ENCODE measurements around the gene UCK2.

The UCK2 gene

DNA sequence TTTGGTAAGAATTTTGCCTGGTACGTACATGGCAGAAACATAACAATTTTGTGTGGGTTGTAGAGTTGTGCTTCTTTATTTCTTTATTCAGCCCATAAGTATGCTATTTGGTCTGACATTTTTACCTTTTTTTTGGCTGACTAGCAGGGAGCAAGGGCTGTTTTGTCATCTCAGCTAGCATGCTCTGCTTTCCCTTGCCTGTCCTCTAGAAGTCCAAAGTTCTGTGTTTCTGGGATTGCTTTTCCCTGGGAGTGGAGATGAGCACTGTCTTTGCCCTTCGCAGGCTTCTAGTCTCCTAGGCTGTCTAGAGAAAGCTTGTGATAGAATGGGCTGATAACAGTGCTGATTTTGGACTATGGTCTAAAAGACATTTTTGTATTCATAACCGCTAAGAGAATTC is 7.5 kb downstream of the UCK2 start:
- DNase-seq: no peak

DNA sequence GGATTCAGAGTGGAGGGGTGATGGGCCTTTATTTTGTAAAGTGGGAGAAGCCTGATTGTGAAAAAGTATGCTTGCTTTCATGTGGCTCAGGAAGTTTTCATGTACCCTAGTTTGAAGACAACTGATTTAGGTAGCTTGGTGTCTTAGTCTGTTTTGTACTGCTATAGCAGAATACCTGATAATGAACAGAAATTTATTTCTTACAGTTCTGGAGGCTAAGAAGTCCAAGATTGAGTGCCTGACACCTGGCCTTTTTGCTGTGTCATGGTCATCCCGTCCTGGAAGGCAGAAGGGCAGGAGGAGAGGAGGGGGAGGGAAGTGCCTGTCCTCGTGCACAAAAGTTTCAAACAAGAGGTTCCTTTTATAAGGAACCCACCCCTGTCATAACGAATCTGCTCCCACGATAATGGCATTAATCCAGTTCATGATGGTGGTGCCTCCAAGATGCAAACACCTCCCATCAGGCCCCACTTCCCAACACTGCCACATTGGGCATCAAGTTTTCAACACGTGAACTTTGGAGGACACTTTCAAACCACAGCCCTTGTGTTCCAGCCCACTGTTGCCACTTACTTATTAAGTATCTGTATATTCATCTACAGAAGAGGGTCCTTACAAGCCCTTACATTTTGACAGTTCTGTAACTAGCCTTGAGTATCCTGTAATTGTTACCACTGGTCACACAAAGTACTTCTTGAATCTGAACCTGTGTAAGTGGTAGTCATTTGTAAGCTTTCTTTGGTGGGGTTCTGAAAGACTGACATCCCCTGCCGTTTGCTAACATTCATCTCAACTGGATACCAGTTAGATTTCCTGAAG is 9.5 kb downstream of the UCK2 start:
- DNase-seq: no peak

DNA sequence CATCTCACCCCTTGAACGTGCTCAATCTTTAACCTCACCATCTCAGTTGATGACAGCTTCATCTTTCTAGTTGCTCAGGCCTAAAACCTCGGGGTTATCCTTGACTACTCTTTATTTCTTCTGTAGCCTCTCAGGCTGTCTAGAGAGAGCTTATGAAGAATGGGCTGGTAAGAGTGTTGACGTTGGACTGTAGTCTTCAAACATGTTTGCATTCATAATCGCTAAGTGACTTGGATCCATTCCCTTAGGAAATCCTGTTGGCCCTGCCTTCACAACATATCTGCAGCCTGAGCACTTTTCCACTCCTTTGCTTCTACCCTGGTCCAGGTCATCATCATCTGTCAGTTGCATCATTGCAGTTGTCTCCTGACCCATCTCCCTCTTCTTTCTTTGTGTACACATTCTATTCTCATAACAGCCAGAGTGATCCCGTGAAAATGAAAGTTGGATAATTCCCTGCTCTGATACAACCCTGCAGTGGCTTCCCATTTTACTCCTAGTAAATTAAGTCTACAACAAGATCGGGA is 10.5 kb downstream of the UCK2 start:
- no peak for DNase-seq

DNA sequence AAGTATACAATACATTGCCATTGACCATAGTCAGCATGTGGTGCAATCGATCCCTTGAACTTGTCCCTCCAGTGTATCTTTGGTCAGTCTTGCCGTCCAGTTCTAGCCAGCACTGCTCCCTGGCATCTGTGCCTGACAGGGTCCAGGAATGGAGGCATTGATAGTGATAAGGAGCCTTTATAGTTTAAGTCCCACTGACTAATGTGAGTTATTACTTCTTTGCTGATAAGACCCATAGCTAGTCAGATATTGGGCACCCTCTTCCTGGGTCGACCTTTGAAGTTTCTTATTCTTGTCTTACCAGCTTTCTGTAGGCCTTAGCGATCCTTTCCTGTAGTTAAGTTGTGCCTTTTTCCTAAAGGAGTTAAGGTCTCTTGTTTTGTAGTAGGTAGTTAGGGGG is 13.0 kb downstream of the UCK2 start:
- DNase-seq: no peak

DNA sequence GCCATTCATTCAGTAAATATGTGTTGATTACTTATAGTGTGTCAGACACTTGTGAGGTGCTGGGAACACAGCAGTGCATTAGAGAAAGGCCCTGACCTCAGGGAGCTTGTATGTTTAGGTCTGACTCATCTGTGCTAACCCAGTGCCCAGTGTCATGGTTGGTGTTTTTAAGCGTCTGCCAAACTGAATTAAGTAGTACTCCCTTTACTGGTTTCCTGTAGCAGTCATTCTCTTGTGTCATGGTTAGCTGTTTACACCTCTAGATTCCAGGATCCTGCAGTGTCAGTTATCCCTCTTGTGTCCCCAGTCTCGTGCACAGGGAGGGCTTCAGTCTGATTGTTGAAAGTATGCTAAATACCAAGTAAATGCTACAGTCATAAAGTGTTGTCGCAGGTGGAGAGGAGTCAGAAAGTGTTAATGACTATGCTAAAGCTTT is 14.2 kb downstream of the UCK2 start:
- DNase-seq: no peak

DNA sequence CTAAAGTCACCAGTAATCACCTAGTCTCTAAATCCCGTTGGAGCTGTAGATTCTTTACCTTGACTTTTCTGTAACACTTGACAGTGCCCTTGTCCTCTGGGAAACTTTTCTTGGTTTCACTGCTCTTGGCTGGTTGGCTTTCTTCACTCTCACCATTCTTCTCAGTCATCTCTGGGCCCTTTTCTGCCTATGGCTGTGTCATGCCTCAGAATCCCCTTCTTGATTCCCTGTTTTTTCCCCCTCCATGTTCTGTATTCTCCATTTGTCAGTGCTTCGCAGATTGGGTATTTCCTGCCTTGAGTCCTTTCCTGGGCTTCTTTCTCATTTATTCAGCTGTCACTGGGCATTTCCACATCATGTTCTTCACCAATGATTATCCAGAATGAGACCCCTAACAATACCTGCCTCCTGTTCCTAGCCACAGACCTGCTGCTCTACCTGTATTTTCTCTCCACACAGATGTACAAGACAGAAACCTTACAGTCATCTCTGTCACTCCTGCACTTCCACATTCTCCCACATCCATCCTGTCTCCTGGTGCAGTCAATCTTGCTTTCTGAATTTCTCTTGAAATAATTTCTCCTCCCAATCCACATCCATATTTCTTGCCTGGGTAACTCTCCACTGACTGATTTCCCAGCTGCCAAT is 14.7 kb downstream of the UCK2 start:
- DNase-seq: no peak

DNA sequence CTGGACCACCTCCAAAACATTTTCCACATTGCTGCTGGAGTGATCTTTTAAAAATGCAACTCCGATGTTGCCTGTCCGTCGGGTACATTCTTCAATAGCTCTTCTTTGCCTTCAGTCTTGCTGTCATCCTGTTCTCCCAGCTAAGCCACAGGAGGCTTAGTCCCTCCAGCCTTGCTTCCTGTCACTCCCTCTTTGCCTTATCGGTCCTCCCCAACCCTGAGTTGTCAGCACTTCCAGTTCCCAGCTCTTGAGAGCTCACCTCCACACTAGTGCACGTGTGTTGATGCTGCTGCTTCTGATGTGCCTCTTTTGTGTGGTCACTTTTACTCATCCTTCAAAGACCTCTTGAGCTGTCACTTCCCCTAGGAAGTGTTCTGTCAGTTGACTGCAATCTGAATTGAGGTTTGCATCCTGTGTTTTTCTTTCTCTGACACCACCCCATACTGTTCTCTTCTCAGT is 15.3 kb downstream of the UCK2 start:
- no peak for DNase-seq

DNA sequence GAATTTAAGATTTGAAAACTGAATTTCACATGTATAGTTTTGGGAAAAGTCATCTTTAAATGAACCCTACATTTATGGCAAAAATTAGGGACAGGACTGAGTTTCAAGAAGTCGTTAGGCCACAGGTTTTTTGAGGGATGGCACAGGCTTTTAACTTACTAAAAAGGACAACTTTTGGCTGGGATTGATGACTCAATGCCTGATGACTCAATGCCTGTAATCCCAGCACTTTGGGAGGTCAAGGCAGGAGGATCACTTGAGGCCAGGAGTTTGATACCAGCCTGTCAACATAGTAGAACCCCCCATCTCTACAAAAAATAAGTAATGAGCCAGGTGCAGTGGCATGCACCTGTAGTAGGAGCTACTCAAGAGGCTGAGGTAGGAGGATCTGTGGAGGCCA is 15.9 kb downstream of the UCK2 start:
- no peak for DNase-seq

DNA sequence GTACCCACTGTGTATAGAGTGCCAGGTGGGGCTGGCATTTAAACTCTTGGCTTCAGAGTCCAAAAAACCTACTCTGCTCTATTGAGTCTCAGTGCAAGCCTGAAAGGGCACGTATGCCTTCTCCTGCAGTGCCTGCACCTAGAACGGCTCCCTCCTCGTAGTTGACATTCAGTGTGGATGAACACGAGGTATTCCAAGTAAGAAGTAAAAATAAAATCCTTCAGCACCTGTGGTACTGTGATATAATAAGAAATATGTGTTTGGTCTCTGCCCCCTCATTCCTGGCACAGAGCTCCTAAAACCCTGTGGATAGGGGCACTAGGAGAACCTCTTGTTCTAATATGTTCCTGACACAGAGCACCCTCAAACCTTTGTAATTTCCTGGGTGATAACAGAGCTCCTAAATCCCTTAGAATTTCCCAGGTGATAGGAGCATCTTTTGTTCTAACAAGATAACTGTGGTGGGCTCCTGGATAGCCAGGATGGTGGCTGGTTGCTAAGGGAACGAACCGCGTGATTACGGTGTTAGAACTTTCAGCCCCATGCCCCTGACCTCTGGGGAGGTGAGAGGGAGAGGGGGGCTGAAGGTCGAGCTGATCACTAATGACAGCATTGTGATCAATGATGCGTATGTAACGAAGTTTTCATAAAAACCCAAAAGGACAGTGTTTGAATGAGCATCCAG is 16.8 kb downstream of the UCK2 start:
- no peak for DNase-seq

DNA sequence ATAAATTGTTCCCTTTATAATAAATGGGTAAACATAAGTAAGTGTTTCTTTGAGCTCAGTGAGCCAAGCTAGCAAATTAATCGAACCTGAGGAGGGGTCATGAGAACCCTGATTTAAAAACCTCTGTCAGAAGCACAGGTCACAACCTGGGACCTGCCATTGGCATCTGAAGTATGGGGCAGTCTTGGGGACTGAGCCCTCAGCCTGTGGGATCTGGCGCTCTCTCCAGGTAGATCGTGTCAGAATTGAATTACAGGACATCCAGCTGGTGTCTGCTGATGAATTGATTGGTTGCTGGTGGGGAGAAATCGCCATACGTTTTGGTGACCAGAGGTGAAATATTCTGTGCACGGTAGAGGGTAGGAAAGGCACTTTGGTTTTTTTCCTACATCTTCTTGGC is 17.5 kb downstream of the UCK2 start:
- DNase-seq: no peak

DNA sequence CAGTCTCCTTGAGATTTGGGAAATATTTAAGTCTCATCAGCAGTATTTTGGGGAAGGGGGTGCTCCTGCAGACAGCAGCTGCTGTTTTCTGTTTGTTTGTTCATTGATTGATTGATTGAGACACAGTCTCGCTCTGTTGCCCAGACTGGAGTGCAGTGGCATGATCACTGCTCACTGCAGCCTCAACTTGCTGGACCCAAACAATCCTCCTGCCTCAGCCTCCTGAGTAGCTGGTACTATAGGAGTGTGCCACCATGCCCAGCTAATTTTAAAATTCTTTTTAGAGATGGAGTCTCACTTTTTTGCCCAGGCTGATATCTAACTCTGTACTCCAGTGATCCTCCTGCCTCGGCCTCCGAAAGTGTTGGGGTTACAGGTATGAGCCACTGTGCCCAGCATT is 18.2 kb downstream of the UCK2 start:
- no peak for DNase-seq

DNA sequence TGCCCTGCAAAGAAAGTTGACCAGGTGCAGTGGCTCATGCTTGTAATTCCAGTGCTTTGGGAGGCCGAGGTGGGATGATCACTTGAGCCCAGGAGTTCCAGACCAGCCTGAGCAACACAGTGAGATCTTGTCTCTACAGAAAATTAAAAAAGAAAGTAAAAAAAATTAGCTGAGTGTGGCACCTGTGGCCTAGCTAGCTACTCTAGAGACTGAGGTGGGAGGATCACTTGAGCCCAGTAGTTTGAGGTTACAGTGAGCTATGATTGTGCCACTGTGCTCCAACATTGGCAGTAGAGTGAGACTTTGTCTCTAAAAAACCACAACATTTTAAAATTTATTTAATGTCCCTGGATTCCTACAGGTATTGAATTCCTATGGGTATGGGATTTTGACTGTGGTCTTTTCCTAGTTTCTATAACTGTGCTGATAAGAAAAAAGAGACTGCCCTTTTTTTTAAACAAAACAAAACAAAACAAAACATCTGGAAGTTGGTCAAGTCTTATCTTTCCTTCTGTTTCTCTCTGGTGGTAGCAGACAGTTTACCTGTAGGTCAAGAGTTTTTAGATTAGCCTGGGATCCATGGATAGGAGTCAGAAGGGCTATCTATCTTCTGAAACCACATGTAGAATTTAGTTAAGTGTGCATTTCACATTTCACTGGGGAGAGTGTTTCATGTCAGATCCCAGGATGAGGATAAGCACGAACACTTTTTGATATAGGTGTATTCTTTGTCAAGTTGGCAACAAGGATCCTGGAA is 18.8 kb downstream of the UCK2 start:
- no peak for DNase-seq

DNA sequence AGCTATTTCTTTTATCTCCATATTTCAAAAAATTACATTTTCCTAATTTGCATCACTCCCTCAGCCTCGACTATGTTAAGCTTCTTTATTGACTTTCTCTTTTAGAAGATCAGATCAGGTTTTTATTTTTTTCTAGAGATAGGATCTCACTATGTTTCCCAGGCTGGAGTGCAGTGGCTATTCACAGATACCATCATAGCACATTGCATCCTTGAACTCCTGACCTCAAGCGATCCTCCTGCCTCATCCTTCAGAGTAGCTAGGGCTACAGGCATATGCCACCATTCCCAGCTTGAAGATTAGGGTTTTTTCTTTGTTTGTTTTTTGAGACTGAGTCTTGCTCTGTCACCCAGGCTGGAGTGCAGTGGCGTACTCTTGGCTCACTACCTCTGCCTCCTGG is 20.1 kb downstream of the UCK2 start:
- DNase-seq: no peak

DNA sequence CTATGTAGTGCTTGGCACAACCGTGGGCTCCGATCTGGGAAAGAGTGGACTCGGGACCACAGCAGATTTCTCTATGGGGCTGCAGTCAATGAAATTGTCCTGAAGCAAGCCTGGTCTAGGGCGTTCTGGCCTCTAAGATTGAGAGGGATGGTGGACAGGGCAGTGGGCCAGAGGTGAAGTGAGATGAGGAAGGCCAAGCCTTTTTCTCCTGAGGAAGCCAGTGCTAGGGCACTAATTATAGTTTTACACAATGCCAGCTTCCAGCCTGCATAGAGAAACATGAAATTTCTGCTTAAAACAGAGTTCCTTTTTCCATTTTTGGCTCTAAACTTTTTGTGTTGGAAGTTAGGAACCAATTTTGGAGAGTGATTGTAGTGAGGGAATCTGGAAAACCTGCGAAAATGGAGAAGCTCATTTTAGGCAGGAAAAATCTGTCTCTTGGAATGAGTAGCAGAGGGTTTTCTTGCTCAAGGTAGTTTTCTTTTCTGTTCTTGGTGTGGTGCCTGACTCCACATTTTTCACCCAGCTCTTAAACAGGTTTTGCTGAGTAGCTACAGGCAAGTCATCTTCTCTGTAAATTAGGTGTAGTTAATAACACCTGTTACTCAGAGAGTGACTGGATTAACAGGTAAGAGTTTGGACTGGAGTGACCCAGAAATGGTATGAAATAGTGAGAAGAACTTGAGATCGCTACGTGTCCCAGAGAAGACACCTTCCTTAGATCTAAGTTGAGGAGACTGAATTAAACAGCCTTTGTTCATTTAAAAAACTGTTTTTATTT is 22.1 kb downstream of the UCK2 start:
- no peak for DNase-seq

DNA sequence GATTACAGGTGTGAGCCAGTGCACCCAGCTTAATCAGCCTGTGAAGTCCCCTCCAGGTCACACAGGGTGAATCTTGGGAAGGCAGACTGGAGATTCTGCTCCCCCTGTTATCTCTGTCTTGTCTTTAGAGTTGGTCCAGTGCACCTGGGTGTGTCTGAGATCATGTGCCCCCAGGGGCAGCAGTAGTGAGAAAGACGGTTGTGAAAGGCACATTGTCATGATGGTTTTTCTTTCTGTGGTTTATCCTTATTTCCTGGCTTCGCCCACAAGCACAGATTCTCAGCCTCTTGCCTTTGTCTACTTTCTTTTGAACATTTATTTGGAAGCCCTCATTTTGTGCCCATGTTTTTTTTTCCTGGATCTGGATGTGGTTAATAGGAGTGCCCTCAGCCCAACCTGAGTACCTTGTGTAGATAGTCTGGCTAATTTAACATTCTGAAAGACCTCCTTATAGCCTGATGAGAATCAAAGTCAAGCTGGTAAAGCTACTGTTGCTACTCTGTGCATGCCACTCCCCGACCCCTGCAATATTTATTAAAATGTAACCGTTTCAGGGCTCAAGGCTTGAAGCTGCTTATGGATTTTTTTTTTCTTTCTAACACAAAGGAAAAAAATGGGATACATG is 23.7 kb downstream of the UCK2 start:
- no peak for DNase-seq

DNA sequence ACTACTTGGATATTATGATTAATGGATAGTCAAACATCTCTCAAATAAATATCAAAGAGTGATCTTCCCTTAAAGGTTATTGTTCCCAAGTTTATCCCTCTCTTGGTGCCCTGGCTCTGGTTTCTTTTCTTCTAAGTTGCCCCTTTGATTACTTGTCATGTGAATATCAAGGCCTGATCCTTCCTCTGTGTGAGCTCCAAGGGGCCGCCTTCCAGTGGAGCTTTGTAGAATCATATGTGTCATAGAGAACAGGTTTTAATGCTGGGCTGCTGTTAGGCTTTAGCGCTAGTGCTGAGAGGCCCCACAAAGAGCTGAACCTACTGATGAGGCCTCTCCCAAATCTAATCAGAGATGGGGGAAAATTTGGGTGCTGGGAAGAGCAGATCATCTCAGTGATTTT is 25.5 kb downstream of the UCK2 start:
- no peak for DNase-seq

DNA sequence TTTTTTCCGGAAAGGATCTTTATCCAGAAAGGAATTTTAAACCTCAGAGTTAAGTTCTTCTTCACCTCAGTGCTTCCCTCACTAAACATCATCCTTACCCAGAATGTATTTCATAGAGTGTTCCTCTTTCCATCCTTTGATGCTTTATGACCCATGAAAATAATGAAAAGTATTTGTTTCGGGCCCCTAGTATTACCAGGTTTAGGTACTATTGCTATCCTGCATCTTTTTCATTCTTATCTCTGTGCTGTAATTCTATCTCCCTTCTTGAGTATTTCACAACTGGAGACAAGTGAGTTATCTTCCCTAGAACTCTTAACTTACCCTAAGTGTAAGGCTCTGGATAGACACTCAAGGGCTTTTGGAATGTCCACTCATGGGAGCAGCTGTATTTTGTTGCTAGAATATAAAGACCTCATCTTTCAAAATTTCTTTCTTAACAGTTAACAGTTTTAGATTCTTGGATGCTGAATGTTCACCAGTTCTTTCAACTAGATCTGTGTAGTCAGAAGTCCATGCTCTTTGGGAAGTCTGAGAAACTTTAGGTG is 26.2 kb downstream of the UCK2 start:
- DNase-seq: no peak

DNA sequence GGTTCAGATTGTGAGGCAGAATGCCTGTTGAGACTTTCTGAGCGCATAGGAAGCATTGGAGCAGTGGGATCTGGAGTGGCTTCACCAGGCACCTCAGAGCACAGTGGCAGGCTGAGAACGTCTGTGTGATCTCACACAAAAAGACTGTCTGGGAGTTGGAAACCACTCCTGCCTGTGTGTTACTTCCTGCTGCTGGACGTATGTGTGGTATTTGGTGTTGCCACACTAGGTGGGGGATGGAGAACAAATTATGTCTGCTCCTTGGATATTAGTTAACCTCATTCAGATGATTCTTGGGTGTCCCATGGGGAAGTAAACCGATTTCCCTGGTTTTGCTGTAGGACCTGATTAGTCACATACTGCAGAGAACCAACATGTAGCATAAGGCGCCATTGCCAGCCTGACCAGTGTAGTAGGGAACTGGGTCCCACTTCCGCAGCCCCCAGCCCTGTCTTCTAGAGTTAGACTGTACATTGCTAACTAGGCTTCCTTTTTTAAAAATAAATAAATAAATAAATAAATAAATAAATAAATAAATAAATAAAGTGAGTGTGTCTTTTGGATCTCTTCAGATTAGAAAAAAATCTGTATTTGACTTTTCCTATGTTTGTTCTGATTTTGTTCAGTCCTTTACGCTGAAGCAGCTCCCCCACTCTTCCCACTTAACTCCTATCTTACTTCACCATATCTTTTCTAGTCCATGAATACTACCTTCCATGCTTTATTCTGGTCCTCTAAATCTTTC is 26.9 kb downstream of the UCK2 start:
- DNase-seq: no peak

DNA sequence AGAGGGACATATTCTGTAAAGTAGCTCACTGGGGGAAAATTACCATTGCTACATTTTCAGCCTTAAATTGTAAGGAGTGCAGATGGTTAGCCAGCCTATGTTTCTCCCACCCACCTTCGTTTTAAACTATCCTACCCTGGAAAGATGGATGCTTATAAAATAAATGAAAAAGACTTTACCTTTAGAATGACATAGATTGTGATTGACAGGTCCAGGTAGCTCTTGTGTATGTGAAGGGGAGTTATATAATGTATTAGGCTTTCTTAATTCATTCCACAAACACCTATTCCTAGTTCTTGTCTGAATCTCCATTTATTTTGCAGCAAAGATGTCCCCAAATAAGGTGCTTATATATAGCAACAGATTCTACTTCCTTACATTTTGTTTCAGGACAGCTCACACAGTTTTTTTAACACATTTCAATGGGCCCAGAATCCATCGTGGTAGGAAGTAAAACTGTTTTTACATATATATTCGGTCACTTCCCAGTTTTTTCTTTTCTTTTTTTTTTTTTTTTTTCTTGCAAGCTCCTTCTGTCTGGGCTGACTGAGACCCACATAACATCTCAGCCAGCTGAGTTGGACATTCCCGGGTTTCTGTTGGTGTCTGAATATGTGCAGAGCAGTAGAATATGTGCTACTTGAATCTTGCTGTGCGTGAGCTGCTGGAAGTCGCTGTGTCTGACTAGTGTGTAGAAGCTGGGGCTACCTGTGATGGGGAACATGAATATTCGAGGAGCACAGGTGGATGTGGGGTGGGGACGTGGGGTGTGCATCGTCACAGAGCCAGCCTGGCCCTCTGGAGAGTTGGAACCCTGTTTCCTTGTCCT is 27.8 kb downstream of the UCK2 start:
- DNase-seq: no peak

DNA sequence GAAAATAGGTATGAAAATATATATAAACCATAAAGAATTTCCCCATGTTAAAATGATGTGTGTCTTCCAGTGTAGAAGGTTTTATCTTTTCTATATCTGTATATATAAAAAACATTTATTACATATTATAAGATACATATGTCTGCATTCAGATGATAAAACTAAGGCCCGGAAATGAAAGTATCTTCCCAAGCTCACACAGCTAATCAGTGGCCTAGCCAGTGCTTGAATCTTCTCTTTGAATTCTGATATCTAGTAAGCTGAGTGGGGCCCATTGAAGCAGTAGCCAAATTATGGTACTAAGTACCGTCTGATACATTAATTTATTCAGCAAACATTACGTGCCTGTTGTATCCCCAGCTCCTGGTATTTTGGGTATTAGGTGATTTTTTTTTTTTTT is 28.6 kb downstream of the UCK2 start:
- DNase-seq: no peak

Measured in NCI-H524 (cell line).